Fibroblast of skin of left quadriceps (primary cell): ENCODE data around the gene SLC16A9.
"Not testable (repeated sequence)": the region's sequence is repeated elsewhere in the genome, so short reads cannot be mapped to it uniquely, and the experiment has no call there.

ENCODE experiments used
- DNase-seq, 2 experiments: peaks; one replicate each; pipeline ENCODE4 v3.0.0-alpha.2; 2013; ENCODE audit warnings: low read depth in 2 of 2

Gene SLC16A9, protein sequence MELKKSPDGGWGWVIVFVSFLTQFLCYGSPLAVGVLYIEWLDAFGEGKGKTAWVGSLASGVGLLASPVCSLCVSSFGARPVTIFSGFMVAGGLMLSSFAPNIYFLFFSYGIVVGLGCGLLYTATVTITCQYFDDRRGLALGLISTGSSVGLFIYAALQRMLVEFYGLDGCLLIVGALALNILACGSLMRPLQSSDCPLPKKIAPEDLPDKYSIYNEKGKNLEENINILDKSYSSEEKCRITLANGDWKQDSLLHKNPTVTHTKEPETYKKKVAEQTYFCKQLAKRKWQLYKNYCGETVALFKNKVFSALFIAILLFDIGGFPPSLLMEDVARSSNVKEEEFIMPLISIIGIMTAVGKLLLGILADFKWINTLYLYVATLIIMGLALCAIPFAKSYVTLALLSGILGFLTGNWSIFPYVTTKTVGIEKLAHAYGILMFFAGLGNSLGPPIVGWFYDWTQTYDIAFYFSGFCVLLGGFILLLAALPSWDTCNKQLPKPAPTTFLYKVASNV

DNA sequence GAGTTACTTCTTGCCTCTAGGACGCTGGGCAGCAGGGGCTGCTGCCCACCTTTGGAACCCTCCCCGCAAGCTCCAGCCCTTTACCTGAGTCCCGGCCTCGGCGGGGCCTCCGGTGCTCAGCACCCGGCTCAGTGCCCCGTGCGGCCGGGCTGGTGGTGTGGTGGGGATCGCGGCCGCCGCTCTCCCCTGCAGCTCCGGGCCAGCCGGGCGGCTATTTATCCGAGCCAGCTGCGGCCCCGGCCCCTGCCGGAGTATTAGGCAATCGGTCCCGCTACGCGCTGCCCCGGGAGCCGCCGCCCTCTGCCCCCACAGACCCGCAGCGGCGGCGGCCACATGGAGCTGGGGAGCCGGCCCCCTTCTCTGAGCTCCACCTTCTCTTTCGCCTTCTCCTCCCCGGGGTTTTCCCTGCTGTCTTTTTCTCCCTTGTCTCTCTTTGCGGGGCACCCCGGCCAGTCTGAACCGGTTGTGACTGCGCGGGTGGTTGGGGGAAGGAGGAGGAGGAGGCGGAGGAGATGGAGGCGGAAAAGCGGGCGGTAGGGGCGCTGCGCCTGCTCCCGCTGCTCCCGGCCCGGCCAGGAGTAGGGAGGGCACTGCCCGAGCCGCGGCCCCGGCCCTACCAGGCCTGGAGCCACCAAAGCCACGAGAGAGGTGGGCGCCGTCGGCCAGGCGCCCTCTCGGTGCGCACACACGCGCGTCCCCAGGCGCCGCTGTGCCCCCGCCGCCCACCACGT, at the start of gene SLC16A9:
TSS of gene SLC16A9 (minus strand) at position 456 of the 731 bp plus-strand sequence. CDS start 25,559 bp downstream, outside the sequence.
- peak; percentile 5 to 12 for DNase-seq

DNA sequence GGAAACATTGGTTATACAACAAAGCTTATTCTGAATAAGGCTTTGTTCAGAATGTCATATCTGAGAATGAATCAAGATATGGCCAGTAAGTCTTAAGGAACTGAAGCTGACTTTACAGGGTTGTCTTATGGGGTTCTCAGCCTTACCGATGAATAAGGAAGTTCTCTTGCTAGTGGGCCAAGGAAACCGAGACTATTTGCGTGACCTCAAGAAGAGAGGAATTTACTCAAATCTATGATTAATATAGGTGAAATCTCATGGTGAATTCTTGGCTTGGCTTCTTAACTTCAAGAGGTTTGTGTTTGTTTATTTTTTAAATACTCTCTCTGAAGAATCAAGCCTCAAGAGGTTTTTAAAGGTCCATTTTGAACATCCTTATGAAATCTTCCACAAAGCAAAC, 48.3 kb upstream of the SLC16A9 start:
- DNase-seq, result peak in 1 of 2 experiments; percentile 7

DNA sequence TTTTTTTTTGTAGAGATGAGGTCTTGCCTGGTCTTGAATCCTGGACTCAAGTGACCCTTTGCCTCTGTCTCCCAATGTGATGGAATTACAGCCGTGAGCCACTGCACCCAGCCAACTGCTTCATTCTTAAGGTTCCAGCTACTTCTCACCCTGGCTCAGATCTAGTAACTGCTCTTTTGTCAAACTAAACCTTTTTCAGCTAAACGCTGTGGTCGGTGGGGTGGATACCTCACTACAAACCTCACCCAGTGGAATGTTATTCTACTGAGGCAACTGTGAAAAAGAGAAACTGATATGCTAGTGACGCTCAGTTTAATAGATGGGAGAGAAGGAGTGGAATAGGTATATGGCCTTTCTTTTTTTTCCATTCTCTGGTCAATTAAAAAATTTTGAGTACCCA, 45.3 kb upstream of the SLC16A9 start:
- DNase-seq, result no peak

DNA sequence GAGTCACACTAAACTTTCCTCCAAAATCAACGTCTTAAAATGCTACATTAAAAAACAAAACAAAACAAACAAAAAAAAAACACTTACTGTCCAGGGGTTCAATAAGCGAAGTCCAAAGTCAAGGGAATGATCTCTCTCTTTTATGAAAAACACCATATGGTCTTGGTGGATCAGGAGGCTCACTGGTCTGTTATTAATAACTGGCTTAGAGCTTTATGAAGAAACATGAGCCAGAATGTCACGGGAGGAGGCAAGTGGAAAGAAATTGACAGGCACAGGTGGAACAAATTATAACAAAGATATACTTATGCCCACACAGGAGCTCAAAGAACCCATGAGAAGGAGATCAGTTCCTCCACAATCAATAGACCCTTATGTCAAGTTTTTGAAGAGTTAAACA, 43.6 kb upstream of the SLC16A9 start, which contains the start of gene MRLN:
TSS of gene MRLN (minus strand) at position 189 of the 400 bp plus-strand sequence.
- DNase-seq, result no peak

DNA sequence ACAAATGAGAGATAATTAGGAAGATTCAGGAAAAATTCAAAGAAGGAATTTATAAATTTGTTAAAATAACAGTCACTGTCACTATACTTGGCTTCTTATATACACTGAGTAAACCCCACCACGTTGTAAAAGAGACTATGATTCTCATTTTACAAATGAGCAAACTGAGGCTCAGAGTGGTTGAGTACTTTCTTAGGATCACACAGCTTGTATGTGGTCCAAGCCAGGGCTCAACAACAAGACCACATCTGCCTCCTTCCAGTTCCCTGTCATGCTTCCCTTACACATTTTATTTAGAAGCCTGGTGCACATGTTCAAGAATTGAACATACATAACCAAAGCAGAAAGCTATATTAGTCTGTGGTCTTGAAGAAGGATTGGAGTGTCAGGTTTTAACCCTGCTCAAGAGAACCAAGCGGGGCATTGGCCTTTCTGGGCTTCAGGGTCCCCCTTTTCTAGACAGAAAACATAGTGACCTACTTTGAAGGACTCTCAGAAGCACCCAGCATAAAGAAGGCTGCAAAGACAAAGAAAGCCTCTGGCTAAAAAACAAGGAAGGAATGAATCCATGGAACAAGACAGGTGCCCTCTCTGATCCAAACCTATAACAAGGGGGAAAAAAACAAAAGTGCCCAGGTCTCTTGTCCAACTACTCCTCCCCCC, 42.8 kb upstream of the SLC16A9 start:
- DNase-seq, result no peak

DNA sequence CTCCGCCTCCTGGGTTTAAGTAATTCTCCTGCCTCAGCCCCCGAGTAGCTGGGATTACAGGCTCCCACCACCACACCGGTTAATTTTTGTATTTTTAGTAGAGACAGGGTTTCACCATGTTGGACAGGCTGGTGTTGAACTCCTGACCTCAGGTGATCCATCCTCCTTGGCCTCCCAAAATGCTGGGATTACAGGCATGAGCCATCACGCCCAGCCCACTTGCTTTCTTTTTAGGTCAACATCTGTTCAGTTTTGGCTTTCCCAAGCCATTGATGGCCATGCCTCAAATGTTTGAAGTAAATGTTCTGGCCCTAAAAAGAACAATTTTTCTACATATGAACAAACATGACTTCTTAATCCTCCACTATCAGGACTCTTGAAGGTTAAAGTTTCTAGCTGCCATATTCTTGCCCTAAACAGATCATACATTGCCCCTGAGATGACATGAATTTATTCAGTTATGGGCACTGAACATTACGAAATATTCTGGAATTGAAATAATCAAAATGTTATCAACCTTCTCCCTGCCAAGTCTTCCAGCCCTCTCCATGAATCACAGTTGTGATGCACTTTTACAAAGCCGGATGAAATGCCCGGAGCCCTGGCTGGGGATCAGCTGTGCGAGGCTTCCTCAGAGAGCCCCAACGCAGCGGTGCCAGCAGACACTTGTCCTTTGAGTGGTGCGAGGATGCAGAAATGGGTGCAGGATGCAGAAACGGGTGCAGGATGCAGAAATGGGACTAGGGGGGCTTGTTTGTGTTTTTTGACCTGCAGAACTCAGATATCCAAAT, 40.7 kb upstream of the SLC16A9 start:
- no peak for DNase-seq

DNA sequence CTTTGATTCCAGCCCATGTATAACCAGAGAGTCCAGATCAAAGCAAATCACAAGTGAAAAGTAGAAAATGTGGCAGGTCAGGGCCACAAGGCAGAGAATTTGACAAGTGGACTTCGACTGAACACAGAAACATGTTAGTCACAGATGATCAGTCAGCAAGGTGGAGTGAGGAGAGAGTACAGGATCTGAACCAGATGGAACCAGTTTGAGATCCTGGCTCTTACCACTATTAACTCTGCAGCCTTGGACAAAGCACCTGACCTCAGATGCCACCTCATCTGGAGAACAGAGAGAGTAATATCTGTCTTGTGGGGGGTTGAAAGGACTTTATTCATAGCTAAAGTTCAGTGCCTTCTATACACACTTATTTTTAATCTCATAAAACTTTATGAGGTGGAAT, 39.2 kb upstream of the SLC16A9 start:
- no peak for DNase-seq

DNA sequence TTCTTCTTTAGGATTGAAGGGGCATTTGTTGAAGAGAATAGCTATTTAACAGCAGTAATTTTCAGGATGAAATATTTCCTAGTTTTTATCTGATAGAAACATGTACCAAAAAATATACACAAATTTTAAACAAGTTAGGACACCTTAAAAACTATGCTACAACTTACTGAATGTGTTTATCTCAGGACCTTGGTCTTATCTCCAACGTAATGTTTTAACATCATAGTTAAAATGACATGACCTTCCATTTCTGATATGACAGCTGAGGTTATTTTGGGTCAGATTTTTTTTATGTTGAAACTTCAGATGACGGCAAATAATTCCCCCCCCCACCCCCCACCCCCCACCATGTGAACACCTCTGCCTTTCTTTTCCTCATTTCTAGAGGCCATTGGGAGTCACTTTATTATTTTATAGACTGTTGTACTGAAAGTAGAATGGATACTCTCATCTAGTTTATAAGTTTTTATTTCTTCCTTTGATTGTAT, 35.6 kb upstream of the SLC16A9 start:
- no peak for DNase-seq

DNA sequence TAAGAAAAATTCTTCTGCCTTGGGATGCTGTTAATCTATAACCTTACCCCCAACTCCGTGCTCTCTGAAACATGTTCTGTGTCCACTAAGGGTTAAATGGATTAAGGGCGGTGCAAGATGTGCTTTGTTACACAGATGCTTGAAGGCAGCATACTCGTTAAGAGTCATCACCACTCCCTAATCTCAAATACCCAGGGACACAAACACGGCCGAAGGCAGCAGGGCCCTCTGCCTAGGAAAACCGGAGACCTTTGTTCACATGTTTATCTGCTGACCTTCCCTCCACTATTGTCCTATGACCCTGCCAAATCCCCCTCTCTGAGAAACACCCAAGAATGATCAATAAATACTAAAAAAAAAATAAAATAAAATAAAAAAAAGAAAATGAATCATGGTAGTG, 35.1 kb upstream of the SLC16A9 start:
- DNase-seq, result not testable (repeated sequence)

DNA sequence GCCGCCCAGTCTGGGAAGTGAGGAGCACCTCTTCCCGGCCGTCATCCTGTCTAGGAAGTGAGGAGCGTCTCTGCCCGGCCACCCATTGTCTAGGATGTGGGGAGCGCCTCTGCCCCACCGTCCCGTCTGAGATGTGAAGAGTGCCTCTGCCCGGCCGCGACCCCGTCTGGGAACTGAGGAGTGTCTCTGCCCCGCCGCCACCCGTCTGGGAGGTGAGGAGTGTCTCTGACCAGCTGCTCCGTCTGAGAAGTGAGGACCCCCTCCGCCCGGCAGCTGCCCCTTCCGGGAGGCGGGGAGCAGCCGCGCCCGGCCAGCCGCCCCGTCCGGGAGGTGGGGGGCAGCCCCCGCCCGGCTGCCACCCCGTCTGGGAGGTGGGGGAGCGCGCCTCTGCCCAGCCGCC, 34.5 kb upstream of the SLC16A9 start:
- not testable (repeated sequence) for DNase-seq

DNA sequence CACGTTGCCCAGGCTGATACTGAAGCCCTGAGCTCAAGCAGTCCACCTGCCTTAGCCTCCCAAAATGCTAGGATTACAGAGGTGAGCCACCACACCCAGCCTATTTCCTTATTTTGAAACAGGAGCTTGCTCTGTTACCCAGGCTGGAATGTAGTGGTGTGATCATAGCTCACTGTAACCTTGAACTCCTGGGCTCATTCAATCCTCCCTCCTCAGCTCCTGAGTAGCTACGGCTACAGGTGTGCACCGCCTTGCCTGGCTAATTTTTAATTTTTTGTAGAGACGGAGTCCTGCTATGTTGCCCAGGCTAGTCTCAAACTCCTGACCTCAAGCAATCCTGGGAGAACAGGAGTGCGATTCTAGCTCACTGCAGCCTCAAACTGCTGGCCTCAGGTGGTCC, 31.9 kb upstream of the SLC16A9 start:
- DNase-seq, result no peak

DNA sequence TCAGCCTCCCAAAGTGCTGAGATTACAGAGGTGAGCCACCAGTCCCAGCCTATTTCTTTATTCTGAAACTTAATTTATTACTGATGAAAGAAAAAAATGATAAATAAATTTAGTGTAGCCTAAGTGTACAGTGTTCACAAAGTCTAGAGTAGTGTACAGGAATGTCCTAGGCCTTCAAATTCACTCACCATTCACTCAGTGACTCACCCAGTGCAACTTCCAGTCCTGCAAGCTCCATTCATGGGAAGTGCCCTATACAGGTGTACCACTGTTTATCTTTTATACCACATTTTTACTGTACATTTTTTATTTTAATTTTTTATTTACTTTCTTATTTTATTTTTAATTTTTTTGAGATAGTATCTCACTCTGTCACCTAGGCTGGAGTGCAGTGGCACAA, 31.4 kb upstream of the SLC16A9 start:
- DNase-seq, result no peak

DNA sequence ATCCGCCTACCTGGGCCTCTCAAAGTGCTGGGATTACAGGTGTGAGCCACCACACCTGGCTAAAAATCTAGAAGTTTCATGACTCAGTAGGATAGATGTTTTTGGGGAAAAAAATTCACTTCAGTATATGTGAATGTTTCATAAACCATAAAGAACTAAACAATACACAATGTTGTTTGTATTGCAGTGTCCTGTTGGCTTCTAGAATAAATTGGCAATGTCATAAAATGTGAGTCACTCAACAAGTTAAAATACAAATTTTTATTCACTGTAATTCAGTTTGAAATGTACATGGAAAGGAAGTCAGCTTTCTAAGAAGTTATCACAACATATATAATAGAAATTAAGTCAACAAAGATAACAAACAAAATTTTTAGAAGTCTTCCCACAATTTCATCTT, 27.1 kb upstream of the SLC16A9 start:
- no peak for DNase-seq

DNA sequence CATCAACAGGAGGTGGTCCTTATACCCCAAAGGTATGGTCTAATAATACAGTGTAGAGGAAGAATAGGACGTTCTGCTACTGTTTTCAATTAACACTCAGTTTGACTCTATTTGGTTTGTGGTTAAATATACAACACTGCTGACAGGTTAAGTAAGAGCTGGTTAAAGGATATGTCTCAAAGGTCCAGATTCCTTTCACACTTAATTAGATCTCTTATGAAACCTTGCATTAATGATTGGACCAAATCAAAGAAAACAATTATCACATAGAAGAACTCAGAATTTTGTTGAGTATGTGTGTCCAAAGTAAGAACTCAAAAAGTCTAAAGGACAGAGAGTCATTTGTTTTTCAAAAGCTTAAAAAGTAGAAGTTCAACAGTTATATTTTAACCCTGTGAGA, 25.6 kb upstream of the SLC16A9 start:
- DNase-seq, result no peak

DNA sequence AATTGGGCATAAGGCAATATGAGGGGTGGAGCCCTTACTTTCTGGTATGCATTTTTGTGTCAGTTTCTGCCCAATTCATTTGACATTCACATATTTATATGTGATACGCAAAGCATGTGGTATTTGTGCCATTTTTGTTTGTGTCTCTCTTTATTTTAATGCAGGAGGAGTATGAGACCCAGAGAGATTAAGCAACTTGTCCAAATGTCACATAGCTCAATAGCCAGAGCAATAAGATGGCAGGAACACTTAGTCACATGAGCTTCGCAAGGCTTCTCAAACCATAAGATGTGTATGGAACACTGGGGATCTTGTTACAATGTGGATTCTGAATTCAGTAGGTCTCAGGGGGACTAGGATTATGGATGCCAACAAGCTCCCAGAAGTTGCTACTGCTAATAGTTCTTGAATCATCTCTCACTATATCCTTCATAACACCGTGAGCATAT, 24.4 kb upstream of the SLC16A9 start:
- no peak for DNase-seq

DNA sequence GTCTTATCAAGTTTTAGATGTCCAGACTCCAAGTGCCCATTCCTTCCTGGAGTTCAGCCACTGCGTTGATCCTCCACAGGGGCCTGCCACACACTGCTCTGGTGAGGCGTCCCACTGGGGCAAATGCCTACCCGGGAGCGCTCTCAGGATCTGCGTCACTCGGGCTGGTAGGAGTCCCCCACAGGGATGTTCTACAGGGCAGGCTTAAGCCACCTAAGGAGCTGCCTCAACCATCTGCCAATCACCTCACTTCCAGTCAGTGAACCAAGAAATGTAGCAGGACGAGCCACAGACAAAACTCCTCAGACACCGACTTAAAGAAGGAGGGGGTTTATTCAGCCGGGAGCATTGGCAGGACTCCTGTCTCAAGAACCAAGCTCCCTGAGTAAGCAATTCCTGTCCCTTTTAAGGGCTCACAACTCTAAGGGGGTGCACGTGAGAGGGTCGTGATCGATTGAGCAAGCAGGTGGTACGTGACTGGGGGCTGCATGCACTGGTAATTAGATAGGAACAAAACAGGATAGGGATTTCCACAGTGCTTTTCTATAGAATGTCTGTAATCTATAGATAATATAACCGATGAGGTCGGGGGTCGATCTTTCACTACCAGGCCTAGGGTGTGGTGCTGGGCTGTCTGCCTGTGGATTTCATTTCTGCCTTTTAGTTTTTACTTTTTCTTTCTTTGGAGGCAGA, 23.8 kb upstream of the SLC16A9 start:
- not testable (repeated sequence) for DNase-seq

DNA sequence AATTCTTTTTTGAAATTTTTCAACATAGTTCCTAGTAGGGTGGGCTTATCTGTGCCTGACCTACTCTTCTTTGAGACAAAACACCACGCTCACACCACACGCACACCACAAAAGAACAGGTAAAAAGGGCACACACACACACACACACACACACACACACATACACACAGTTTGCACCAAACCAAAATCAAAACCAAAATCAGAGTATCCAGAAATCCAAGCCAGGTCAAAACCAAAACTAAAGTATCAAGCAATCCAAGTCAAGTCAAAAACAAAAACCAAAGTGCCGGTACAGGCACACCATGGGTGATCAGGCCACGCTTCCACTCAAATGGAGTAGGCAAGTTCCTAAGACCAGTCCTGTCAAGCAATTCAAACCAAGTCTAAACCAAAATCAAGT, 23.2 kb upstream of the SLC16A9 start:
- not testable (repeated sequence) for DNase-seq

DNA sequence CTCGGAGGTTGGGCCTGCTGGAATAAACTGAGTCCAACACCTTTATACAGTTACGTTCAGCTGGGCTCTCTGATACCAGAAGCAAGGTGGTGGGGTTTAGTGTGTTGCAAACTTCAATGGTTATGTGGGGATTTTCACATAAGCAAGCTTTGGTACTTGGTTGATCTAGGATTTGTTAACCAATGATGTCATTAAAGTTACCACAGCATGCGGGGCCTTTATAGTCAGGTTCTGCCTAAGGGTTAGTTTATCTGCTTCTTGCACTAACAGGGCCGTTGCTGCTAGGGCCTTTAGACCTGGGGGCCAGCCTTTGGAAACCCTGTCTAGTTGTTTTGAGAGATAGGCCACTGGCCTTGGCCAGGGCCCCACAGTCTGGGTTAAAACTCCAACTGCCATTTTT, 19.5 kb upstream of the SLC16A9 start:
- DNase-seq, result not testable (repeated sequence)

DNA sequence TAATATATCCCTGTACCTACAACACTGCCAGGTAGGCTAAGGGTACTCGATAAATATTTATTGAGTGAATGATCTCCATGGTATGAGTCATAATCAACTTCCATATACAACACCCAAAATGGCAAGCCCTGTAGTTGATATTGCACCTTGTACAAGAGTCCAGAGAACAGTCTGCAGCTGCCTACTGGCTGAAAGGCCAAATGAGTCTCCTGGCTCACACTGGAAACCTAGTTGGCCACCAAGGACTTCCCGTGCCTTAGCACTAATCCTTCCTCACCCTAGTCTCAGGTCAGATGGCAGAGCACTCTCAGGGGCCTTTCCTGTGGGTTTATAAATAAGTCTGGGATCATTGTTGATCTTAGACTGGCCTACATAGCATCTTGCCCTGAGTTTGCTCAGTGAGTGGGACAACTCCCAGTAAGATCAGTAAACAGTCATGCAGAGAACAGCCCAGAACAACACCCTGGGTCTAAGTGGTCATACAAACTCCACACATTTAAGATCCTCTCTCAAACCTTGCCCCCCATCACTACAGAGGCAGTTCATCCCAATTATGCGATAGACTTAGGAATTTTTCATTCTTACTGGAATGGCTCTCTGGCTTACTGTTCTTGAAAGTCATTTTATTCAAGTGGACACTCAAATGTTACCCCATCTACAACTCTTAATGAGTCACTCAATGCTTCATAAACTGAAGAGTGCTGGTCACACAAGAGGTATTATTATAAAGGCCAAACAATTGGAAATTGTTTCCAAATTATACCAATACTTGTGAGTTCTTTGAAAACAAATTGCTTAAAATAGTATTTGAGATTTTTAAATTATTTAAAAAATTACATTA, 14.7 kb upstream of the SLC16A9 start:
- DNase-seq, result no peak

DNA sequence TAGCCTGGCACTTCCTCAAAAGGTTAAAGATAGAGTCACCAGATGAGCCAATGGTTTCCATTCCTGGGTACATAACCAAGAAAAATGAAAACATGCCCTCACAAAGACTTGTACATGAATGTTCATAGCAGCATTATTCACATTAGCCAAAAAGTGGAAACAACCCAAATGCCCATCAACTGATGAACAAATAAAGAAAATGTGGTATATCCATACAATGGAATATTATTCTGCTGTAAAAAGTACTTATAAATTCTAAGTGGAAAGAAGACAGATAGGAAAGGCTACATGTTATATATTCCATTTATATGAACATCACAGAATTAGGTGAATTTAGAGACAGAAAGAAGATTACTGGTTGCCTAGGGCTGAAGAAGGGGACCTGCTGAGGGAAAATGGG, 10.7 kb upstream of the SLC16A9 start:
- DNase-seq, result no peak
